ENCODE results near the gene RSPH6A.
"Not testable (repeated sequence)": the region's sequence is repeated elsewhere in the genome, so short reads cannot be mapped to it uniquely, and the experiment has no call there.

RSPH6A gene

DNA sequence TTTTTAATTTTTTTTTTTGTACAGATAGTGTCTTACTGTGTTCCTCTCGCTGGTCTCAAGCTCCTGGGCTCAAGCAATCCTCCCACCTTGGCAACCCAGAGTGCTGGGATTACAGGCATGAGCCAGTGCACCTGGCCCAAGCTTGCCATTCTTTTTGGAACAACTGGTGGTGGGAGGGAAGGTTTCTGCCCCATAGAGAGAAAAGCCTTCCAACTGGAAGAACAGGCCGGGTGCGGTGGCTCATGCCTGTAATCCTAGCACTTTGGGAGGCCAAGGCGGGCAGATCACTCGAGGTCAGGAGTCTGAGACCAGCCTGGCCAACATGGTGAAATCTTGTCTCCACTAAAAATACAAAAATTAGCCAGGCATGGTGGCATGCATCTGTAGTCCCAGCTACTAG lies 15.6 kb downstream of the RSPH6A start:
- not testable (repeated sequence) for DNase-seq

DNA sequence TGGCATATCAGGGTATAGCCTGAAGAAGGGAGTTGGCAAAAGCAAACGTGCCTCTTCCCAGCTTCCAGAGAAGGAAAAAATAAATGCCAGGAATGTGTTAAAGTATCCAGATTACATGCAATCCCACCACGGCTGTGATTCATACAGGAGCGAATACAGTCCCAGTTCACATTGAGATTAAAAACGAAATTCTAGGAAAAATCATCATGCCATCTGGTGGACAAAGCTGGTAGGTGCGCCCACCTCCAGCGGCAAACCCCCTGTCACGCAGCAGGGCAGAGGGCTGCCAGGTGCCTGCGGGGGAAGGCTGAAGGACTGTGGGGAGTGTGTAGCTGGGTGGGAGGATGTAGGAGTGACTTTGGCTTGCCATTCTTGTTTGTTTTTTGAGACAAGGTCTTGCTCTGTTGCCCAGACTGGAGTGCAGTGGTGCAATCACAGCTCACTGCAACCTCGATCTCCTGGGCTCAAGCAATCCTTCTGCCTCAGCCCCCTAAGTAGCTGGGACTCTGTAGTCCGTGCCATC lies 16.1 kb downstream of the RSPH6A start:
- DNase-seq = peak; percentile 89

DNA sequence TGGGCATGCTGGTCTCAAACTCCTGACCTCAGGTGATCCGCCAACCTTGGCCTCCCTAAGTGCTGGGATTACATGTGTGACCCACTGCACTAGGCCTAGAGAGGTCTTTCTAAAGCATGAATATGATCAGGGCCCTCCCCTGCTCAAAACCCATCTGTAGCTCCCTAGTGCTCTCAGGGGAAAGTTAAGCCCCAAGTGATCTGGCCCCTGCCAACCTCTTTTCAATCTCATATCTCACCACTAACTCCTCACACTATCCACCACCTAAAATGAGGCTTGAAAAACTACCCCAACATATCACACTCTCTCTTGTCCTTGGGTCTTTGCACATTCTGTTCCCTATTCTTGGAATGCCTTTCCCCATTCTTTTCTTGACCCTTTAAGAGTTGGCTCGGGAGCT lies 20.5 kb downstream of the RSPH6A start:
- no peak for DNase-seq

DNA sequence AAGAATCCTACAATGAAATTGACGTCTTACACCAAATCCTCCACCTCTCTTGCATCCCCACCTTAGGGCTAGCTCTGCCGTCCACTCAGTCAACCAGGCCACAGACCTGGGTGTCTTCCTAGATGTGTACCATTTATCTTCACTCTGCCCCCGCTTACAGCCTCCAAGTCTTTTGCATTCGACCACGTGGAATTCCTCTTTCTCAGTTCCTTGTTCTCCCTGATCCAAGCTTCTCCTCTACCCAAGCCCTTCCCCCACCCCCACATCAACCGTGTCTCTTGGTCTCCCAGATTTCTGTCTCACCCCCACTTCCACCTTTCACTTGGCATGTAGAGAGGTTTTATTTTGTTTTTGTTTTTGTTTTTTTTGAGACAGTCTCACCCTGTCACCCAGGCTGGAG lies 21.2 kb downstream of the RSPH6A start:
- DNase-seq = no peak

DNA sequence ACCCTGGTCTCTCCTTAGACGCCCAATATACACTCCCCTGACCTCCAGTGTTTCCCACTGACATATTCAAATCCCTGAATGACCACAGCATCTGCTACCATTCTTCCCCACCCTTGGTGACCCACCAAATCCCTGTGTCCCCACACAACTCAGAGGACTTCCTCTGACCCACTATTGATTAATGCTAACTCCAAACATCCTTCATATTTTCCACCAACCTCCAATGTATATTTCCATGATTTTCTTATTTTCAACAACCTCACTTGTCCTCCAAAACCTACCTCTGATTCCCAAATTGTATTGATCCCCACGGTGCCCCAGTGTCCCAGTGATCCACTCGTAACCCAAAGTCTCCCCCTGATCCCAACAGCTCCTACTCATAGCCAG lies 21.9 kb downstream of the RSPH6A start:
- DNase-seq = no peak

DNA sequence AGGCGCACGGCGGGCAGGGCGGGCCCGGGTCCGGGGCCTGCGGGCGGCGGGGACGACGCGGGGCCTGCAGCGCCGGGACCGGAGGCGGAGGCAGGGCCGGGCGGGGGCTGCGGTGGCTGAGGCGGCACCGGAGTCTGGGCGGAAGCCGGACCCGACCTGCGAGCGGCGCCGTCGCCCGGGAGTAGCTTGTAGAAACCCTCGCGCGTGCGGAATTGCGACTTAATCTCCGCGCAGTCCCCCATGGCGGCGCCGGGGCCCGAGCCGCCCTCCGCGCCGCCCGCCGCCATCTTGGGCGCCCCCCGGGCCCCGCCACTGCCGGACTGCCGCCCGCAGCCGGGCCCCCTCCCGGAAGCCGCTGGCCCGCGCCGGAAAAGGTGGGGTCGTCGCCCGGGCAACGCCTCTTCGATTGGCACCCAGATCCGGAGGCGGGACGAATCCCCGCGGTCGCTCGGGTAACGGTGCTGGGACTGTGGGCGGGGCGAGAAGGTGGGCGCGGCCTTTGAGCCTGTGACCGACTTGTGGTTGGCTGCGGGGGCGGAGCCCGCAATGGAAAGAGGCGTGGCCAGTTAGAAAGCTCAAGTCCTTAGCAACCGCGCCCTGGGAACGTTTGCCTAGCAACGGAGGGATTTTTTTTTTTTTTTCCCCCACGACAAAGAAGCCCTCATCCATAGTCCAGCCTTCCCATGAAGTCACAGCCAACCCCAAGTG lies 22.5 kb downstream of the RSPH6A start, which contains the start of gene DMWD:
Gene DMWD, minus strand, starts transcription at position 376 of the 708 bp plus-strand sequence. Its CDS starts 89 bp downstream, at position 287.
- peak; percentile 99 for DNase-seq

DNA sequence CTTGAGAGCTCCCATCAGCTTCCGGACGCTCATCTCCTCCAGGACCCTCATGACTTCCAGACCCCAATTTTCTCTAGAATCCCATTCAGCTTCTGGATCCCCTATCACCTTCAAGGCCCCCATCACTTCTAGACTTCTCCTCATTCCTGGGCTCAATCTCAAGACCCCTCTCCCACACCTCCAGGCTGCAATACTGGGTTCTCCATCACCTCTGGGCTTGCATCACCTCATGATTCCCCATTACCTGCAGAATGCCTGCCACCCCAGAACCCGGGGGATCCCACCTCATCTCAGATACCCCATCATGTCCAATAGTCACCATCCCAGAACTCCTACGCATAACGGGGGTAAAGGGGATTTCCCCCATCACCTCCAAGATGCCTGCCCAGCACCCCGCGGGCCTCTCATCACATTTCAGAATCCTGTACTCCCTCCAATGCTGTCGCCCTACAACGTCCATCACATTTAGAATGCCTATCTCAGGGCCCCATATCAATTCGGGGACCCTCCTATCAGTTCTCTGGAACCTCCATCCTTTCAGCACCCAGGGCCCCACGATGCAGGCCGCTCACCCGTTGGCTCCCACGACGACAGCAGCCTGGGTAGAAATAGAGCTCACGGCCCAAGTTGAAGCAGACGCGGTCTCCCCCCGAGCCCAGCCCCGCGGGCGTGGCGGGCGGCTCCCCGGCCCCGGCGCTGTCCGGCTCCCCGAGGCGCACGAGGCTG lies 23.2 kb downstream of the RSPH6A start:
- no peak for DNase-seq

DNA sequence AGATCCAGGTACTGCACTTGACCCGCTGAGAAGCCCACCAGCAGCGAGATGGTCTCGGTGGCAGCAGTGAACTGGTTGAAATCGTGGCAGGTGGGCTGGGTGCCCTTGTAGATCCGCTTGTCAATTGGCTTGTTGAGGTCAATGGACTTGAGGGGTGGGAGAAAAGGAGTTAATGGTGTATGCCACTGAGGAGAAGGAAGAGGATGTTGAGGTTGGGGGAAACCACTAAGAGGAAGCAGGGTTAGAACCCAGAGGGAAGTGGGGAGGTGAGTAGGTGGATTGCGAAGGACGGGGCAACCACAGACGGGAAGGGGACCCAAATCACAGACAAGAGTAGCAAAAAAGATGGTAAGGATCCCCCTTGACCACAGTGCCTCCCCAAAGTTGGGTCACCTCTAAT lies 24.2 kb downstream of the RSPH6A start:
- DNase-seq = no peak

DNA sequence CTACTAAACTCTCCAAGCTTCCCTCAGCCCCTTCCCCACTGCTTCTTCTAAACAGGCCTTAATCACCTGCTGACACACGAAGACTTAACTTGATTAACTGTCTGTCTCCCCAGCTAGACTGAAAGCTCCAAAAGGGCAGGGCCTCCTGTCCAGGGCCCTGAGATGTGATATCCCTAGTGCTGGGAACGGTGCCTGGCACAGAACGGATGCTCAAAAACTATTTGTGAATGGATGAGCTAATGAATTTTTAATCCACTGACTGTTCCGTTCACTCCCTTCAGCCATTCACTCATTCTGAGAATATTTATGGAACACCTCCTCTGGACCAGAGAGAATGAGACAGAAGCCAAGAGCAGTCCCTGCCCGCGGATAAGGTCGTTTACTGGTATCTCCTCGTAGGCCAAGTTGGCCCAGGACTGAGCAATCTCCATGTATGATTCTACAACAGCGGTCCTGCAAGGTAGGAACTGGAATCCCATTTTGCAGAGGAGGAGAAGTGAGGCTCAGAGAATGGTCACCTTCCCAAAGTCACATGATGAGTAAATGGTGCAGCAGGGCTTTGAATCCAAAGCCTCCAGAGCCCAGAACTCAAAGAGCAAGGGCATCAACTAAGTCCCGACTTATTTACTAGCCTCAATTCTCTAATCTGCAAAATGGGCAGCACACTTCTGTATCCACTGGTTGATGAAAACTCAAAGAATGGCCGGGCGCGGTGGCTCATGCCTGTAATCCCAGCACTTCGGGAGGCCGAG lies 25.9 kb downstream of the RSPH6A start:
- no peak for DNase-seq

DNA sequence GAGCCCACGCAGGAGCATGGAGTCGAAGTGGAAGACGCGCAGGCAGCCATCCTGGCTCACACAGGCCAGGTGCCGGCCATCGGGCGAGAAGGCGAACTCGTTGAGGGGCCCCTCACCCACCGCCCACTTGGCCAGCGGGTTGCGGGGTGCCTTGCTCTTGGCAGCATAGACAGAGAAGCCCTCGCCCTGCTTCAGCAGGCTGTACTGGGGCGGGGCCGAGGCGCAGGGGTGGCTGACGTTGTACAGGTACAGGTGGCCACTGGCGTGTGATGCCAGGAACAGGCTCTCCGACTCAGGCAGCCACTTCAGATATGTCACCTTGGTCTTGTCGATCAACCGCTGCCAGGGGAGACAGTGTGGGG lies 28.6 kb downstream of the RSPH6A start:
- DNase-seq = no peak

DNA sequence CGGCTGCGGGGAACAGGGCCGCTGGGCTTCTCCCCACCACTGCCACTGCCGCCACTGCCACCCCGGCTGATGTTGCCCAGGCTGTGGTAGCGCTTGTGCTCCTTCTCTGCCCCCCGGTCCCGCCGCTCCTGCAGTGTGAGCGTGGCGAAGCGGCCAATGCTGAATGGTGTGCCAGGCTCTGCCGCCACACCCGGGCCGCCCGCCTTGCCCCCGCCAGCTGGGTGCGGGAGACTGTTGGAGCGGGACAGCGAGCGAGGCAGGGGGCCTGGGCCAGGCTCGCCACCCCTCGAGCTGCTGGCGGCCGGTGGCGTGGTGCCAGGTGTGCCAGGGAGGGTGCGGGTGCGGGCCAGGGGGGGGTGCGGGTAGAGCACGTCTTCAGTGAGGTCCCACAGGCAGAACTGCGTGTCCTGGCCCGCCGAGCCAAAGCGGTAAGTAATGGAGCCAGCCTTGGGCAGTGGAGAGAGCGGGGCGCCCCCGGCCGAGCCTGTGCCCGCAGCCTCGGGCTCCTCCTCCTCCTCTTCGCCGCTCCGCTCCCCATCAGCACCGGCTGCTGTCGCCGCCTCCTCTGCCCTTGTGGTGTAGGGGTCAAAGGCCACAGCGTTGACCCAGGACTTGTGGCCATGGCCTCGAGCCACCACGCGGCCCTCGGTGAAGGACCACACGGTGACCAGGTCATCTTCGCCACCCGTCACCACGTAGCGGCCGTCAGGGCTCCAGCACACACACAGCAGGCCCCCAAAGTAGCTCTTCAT lies 29.2 kb downstream of the RSPH6A start:
- DNase-seq = no peak

DNA sequence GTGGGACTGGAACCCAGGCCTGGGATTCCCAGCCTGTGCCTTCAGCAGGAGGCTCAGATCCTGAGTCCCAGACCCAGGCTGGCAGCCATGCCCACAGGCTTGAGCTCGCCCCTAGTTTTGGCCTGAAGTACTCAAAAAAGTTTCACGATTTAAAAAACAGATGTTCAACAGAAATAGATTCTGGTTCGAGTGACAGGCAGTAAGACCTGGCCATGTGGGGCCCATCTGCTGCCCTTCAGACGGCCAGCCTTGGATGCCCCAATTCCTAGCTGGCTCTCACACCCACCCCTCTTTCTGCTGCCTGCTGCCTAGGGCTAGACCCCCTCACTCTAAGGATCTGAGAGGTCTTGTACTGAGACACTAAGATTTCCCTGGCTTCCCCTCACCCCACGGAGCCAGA lies 30.0 kb downstream of the RSPH6A start:
- no peak for DNase-seq

DNA sequence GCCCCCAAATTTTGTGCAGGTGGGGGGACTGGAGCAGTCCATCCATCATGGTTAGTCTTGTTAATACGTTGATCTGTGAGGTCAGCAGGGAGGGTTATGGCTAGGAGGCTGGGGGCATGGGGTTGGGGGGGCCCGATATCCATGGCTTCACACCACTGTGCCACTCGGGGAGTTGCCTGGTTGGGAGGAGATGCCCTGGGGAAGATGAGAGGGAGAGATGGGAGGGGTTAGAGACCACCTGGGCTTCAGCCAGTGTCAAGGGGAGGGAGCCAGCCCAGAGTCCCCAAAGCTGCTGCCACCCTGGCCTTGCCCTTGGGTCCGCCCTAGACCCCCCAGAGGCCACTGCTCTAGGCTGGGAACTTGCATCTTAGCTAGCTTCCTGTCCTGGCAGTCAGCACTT lies 31.0 kb downstream of the RSPH6A start:
- no peak for DNase-seq

DNA sequence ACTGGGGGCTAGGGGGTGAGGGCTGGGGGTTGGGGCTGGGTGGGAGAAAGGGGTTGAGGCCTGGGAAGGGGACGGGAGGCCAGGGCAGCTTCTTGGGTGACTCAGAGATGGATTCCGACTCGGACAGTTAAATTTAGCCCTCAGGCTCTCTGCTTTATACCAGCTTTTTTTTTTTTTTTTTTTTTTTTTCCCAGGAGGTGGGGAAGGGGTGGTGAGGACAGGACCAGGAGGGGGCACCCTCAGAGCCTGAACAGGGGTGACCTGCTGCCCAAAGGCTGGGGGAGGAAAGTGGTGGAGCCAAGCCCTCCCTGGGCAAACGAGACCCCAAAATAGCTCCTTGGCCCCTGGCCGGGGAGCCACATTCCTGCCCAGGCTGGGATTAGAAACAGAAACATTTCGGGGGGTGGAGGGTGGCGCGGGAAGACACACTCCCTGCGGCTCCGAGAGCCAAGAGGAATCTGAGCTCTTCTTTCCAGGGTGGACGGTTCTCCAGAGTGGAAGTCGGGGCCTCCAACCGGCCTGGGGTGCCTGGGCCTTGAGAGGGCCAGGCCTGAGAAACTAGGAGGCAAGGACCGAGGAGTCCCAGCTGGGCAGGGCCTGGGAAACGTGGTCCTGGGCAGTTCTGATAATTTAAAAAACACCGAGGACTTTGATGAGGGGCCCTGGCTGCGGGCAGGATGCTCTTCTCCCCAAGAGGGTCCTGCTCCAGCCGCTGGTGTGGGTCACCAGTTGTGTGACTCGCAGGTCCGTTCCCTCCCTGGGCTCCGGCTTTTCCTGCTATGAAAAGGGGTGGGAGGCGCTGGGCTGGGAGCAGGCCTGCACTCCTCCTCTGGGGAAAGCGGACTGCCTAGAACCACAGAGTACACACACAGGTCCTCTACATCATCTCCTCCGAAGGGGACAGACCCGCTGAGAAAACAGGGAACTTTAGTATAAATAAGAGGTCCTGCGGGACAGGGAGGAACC lies 32.0 kb downstream of the RSPH6A start:
- DNase-seq = peak; percentile 63

DNA sequence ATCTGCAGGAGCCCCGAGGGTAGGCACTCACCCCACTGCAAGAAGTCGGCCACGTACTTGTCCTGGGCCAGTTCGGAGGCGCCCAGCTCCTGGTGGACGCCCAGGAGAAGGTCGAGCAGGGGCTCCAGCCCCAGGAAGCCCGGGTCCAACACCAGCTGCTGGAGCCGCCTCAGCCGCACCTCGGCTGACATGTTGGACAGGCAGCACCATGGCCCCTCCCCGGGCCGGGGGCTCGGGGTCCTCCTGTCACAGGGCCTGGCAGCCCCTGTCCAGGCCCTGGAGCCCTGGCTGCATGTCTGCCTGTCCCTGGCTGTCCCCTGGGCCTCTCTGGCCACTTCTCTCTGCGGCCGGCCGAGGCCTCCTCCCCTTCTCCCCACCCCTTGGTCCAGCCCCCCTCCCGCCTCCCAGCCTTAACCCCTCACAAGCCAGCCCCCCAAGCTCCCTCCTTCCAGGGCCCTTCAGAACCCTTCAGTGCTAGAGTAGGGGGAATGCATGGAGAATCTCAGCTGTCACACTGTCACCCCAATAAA lies 32.9 kb downstream of the RSPH6A start, which contains the start of gene DMPK:
Gene DMPK, minus strand, starts transcription at position 329 of the 530 bp plus-strand sequence. Its CDS starts 138 bp downstream, at position 191.
- DNase-seq = no peak

DNA sequence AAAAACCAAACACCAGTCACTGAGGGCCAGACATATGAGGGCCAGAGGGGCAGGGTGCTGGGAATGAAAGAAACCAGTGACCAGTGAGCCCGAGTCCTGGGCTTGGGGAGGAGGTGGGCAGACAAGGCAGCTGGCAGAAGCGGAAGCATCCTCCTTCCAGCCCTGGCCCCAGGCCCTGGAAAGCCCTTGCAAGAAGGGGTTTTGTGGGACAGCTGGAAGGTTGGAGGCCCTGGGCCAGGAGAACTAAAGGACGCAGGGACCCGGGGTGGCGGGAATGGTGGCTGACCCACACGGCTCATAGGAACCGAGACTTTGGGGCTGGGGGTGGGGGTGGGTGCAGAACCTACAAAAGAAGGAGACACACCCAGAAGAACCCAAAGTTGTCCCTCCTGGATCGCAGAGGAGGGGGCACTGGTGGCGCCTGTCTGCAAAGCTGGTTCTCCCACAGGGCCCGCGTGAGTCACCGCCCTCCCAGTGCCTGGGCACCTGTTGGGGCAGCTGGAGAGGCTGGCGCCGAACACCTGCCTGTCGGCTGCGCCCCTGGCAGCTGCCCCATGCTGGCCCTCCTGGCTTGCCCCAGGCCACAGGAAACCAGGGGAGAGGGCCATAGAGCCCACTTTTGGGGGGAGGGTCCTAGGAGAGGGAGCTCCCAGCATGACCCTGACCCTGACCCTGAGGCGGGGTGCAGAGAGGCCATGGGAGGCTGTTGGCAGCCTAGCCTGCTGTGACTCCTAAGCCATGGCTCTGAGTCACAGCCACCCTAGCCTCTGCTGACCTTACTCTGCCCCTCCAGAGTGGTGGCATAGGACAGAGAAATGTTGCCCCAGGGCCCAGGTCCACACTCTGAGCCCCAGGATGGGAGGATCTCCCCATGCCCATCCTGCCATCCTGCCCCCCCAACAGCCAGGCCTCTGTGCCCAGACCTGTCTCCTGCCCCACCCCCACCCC lies 33.6 kb downstream of the RSPH6A start:
- DNase-seq = no peak

DNA sequence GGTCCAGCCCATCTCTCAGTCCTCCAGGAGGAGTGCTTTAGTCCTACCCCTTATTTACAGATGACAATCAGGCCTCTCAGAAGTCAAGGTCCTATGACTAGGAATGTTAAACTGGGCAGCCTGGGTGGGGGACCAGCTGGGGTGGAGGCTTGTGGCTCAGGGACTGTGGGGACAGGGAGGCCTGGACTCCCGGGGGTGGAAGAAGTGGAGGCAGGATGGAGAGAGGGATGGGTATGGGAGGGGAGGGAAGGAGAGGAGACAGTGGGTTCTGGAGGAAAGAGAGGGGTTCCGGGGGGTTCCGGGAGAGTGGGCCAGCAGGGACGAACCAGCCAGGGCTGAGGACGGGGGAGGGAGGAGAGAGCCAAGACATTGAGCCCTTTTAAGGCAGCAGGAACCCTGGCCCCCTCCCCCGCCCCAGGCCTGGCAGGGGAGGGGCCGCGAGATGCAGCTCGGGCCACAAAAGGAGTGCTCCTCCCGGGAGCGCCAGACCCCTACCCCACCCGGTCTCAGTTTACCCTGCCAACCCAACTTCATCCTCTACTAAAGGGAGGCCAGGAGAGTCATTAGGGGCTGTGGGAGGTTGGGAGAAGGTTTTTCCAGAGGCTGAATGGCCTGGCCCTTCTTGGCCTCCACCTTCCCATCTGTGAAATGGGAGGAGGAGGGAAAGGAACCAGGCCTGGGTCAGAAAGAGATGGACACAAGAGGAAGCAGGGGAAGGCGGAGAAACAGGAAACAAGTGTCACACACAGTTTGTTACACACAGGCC lies 34.5 kb downstream of the RSPH6A start:
- no peak for DNase-seq

DNA sequence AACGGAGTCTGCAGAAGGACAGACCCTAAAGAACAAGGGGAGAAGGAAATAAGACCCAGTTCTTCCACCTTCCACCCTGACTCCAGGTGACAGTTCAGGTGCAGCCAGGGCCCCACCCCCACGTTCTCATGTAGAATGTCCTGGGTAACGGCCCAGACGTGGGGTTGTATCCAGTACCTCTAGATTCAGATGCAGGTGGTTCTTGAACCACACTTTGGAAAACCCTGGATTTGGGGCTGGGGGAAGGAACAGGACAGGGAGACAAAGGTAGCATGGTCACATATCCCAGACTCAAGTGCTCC lies 35.0 kb downstream of the RSPH6A start:
- DNase-seq = no peak
